ENCODE data around the gene PIM1. TPM values are rescaled to one million over a fixed set of nuclear protein-coding genes. Genes with fewer than 3 reads are reported as not detected.
"Not testable (repeated sequence)": the region's sequence is repeated elsewhere in the genome, so short reads cannot be mapped to it uniquely, and the experiment has no call there.

PIM1 gene
- polyA plus RNA-seq, 1 experiment = 35.3 TPM

GRCh38 chr6:37125774-37126492 is 44.0 kb upstream of the PIM1 start:
- ChIA-PET CTCF (interaction anchor here (0.6 to 2.0 kb wide), 2 partner anchors 75 to 240 kb away, joined by 4 to 8 read pairs; no protein-coding TSS in a partner anchor), POLR2A (no interaction called here)
- Histone ChIP-seq H3K9me3 (ENCODE audit: control insufficient read depth, insufficient read depth, low read length) (no peaks in the 10 kb centered on the region; the same call in 1 of the 2 replicates), H3K27me3 (ENCODE audit: control insufficient read depth, insufficient read depth, low read length) (no peaks in the 10 kb centered on the region), H3K4me3 (ENCODE audit: low read depth, low read length) (no peak overlapping the region), H3K27ac (ENCODE audit: low read depth, low read length) (no peak overlapping the region)
- no peak for DNase-seq (ENCODE audit: low read depth, low spot score)
- TF ChIP-seq CTCF (IDR thresholded peaks at IDR 0.05; ENCODE audit: low read depth, low read length) = no peak

GRCh38 chr6:37126493-37126958 is 43.4 kb upstream of the PIM1 start:
- DNase-seq (ENCODE audit: low read depth, low spot score) = no peak
- Histone ChIP-seq H3K4me3 (ENCODE audit: low read depth, low read length) (no peak overlapping the region), H3K9me3 (ENCODE audit: control insufficient read depth, insufficient read depth, low read length) (no peaks in the 10 kb centered on the region; the same call in 1 of the 2 replicates), H3K27ac (ENCODE audit: low read depth, low read length) (no peak overlapping the region), H3K27me3 (ENCODE audit: control insufficient read depth, insufficient read depth, low read length) (no peaks in the 10 kb centered on the region)
- TF ChIP-seq CTCF (IDR thresholded peaks at IDR 0.05; ENCODE audit: low read depth, low read length) = no peak
- CTCF ChIA-PET = interaction anchor here (0.6 to 2.0 kb wide), 2 partner anchors 75 to 239 kb away, joined by 4 to 8 read pairs; no protein-coding TSS in a partner anchor
- POLR2A ChIA-PET = no interaction called here

GRCh38 chr6:37126961-37127616 is 42.9 kb upstream of the PIM1 start:
- TF ChIP-seq CTCF (IDR thresholded peaks at IDR 0.05; ENCODE audit: low read depth, low read length) = no peak
- POLR2A ChIA-PET = interaction anchor here (1.8 kb wide), 1 partner anchor 17 kb away, joined by 19 read pairs; no protein-coding TSS in a partner anchor
- Histone ChIP-seq H3K27me3 (ENCODE audit: control insufficient read depth, insufficient read depth, low read length) (no peaks in the 10 kb centered on the region), H3K9me3 (ENCODE audit: control insufficient read depth, insufficient read depth, low read length) (no peaks in the 10 kb centered on the region; the same call in 1 of the 2 replicates), H3K4me3 (ENCODE audit: low read depth, low read length) (no peak overlapping the region), H3K27ac (ENCODE audit: low read depth, low read length) (no peak overlapping the region)
- no peak for DNase-seq (ENCODE audit: low read depth, low spot score)
- CTCF ChIA-PET = interaction anchor here (2.0 kb wide), 2 partner anchors 76 to 98 kb away, joined by 7 to 8 read pairs; no protein-coding TSS in a partner anchor

- Histone ChIP-seq H3K4me3 (ENCODE audit: low read depth, low read length) (no peak overlapping the region), H3K27me3 (ENCODE audit: control insufficient read depth, insufficient read depth, low read length) (no peaks in the 10 kb centered on the region), H3K9me3 (ENCODE audit: control insufficient read depth, insufficient read depth, low read length) (no peaks in the 10 kb centered on the region; the same call in 1 of the 2 replicates), H3K27ac (ENCODE audit: low read depth, low read length) (no peak overlapping the region)
- DNase-seq (ENCODE audit: low read depth, low spot score) = no peak
- POLR2A ChIA-PET = interaction anchor here (1.1 to 2.9 kb wide), 5 partner anchors 9 to 130 kb away, joined by 3 to 19 read pairs (median 6); partner anchors contain the start of genes PIM1, TBC1D22B and TMEM217
- CTCF ChIA-PET = interaction anchor here (1.1 to 2.0 kb wide), 2 partner anchors 99 to 107 kb away, joined by 3 to 7 read pairs; no protein-coding TSS in a partner anchor
- TF ChIP-seq CTCF (IDR thresholded peaks at IDR 0.05; ENCODE audit: low read depth, low read length) = no peak
These were observed 41.7 kb upstream of the PIM1 start for GRCh38 chr6:37127961-37128862.

GRCh38 chr6:37128863-37129443 is 41.0 kb upstream of the PIM1 start:
- H3K27ac ChIP-seq (ENCODE audit: low read depth, low read length) = not testable (repeated sequence)
- CTCF ChIA-PET = interaction anchor here (1.1 to 2.0 kb wide), 3 partner anchors 70 to 107 kb away, joined by 3 to 7 read pairs (median 3); no protein-coding TSS in a partner anchor

More at GRCh38 chr6:37128863-37129443, 41.0 kb upstream of the PIM1 start:
- H3K9me3 ChIP-seq (ENCODE audit: control insufficient read depth, insufficient read depth, low read length); H3K27me3 ChIP-seq (ENCODE audit: control insufficient read depth, insufficient read depth, low read length); DNase-seq (ENCODE audit: low read depth, low spot score); H3K4me3 ChIP-seq (ENCODE audit: low read depth, low read length): not testable (repeated sequence)
- POLR2A ChIA-PET = interaction anchor here (1.6 to 2.9 kb wide), 3 partner anchors 8 to 41 kb away, joined by 4 to 19 read pairs (median 12); partner anchors contain the start of gene PIM1
